ENCODE data around the gene CPNE9. TPM values are rescaled to one million over a fixed set of nuclear protein-coding genes. Genes with fewer than 3 reads are reported as not detected.

The CPNE9 gene, protein sequence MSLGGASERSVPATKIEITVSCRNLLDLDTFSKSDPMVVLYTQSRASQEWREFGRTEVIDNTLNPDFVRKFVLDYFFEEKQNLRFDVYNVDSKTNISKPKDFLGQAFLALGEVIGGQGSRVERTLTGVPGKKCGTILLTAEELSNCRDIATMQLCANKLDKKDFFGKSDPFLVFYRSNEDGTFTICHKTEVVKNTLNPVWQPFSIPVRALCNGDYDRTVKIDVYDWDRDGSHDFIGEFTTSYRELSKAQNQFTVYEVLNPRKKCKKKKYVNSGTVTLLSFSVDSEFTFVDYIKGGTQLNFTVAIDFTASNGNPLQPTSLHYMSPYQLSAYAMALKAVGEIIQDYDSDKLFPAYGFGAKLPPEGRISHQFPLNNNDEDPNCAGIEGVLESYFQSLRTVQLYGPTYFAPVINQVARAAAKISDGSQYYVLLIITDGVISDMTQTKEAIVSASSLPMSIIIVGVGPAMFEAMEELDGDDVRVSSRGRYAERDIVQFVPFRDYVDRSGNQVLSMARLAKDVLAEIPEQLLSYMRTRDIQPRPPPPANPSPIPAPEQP
- total RNA-seq = not detected in 2 replicates

DNA sequence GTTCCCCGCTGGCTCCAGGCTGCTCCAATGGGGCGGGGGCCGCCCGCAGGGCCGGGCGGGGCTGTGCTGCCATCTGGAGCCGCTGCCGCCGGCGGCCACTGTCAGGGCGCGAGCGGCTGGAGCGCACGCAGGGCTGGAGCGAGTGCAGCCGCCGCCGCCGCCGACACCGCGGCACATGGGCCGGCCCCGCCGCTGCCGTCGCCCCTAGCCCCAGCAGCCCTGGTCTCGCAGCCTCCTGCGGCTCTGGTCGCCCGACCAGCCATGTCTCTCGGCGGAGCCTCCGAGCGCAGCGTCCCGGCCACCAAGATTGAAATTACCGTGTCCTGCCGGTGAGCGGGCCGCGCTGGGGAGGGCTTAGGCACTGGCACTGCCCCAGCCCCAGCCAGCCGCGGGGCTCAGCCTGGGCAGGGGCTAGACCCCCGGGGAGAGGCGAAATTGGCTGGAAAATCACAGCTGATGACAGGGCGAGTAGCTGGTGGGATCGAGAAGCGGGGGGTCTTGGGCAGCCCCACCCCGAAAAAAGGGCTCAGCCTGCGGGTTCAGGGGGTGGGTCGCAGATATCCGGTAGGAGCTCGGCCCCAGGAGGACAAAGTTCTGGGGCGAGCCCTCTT is at the start of gene CPNE9:
CPNE9 (plus strand) TSS at position 98 of the 611 bp plus-strand sequence; CDS start at position 262, 164 bp downstream.

DNA sequence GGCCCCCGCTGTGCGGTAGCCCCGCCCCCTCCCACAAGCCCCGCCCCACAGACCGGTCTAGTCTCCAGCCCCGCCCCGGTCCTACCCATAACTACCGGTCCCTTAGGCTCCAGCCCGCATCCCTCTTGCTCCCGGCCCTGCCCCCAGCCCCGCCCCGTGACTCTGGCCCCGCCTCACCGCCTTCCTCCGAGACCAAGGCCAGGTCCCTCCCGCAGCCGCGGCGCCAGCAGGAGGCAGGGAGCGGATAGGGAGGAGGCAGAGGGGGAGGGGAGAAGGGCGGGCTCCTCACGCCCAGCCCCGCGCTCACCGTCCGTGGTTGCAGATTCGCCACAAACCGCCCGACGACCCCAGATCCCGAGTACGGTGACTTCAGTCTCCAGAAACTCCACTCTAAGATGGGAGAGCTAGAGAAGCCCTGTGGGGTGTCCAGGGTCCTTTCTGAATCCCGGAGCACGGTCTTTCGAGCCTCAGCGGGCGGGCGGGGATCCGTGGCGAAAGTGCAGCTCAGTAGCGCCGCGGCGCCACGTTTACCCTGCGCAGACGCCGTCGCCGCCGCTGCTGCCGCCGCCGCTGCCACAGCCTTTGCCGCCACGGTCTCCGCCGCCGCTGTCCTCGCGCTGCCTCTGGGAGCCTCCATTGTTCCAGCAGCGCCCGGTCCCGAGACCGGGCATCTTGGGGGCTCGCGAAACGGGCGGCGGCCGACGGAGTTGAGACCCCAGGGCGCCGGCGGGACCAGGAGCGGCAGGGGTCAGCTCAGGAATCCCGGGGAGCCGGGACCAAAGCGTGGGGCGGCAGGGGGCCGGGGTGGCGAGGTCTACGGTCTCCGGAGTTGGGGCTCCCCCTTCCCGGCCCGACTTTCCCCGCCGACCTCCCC is 27.8 kb downstream of the CPNE9 start, which contains the start of gene BRPF1:
BRPF1 (plus strand) TSS at position 530 of the 874 bp plus-strand sequence. CDS start 2,406 bp downstream, outside the sequence.

DNA sequence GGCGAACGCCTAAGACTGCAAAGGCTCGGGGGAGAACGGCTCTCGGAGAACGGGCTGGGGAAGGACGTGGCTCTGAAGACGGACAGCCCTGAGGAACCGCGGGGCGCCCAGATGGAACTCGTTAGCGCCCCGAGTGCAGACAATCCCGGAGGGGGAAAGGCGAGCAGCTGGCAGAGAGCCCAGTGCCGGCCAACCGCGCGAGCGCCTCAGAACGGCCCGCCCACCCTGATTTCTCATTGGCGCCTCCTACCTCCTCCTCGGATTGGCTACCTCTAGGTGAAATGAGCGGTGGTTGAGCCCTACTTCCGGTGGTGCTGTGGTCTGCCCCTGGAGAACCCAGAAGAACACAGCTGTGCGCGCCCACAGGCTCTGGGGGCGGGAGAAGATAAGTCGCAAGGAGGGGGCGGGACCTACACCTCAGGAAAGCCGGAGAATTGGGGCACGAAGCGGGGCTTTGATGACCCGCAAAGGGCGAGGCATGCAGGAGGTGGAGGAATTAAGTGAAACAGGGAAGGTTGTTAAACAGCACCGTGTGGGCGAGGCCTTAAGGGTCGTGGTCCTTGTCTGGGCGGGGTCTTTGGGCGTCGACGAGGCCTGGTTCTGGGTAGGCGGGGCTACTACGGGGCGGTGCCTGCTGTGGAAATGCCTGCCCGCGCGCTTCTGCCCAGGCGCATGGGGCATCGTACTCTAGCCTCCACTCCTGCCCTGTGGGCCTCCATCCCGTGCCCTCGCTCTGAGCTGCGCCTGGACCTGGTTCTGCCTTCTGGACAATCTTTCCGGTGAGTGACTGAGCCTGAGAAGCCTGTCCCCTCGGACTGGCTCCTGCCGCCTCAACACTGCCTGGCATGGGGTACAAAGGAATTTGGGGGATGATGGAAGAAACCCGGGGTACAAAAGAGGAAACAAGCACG is 46.3 kb downstream of the CPNE9 start, which contains the start of gene OGG1:
OGG1 (plus strand) TSS at position 308 of the 911 bp plus-strand sequence; CDS start at position 643, 335 bp downstream.

DNA sequence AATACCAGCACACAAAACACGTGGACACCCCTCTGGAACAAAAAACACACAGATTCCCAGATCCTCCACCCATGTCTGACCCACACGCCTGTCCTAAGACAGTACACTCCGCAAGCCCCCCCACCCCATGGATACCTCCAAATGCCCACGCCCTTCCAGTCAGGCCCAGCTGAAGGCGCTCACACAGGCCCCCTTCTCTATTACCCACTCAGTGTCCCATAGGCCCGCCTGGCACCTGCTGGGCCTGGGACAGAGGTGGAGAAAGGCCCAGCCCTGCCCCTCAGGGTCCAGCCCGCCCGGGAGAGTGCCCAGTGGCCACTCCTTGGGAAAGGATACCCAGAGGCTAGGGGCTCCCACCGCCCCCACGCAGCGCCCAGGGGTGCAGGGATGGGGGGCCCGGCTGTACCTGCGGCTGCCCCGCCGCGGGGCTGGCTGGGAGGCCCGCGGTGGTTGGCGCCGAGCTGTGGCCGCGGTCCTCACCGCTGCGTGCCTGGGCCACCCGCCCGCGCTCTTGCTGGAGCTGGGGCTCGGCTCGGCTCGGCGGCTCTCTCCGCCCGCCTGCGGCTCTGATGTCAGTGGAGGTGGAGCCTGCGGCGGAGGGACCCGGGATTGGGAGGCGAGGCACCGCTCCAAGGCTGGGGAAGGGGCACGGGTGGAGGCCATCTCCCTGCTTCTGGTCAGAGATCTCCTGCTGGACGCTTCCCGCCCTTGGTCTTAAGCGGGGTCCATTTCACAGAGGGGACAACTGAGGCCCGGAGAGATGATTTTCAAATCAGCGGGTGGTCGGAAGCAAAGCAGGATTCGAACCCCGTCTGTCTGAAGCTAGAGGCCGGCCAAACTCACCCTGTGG is 66.0 kb downstream of the CPNE9 start, which contains the start of gene CAMK1:
CAMK1 (minus strand) TSS at position 522 of the 850 bp plus-strand sequence. CDS start 2,198 bp downstream, outside the sequence.

Other genes with a start within 250 kb of the CPNE9 start
- under 0.01 TPM in 2 replicates for gene LHFPL4, start 150.0 kb upstream of the CPNE9 start, total RNA-seq
- 41.4 and 48.4 TPM in 2 replicates for gene MTMR14, start 54.3 kb upstream of the CPNE9 start, total RNA-seq
- gene BRPF1, start 27.9 kb downstream of the CPNE9 start, total RNA-seq = 15.3 and 16.5 TPM in 2 replicates
- 20.9 and 27.3 TPM in 2 replicates for gene OGG1, start 46.1 kb downstream of the CPNE9 start, total RNA-seq
- 55.6 and 65.2 TPM in 2 replicates for gene CAMK1, start 66.1 kb downstream of the CPNE9 start, total RNA-seq
- gene TADA3, start 88.6 kb downstream of the CPNE9 start, total RNA-seq = 94.1 and 101 TPM in 2 replicates
- gene ARPC4, start 89.2 kb downstream of the CPNE9 start, total RNA-seq = 190 and 245 TPM in 2 replicates
- 34.7 and 37.2 TPM in 2 replicates for gene TTLL3, start 106.4 kb downstream of the CPNE9 start, total RNA-seq
- gene RPUSD3, start 140.2 kb downstream of the CPNE9 start, total RNA-seq = 32.4 and 39.3 TPM in 2 replicates
- gene CIDEC, start 176.4 kb downstream of the CPNE9 start, total RNA-seq = 0.17 and 0.44 TPM in 2 replicates
- 32.4 and 35.1 TPM in 2 replicates for gene JAGN1, start 186.8 kb downstream of the CPNE9 start, total RNA-seq
- gene IL17RE, start 199.0 kb downstream of the CPNE9 start, total RNA-seq = 1.5 and 2.8 TPM in 2 replicates
- gene IL17RC, start 213.3 kb downstream of the CPNE9 start, total RNA-seq = 57.6 and 58.9 TPM in 2 replicates
- 16.0 and 47.8 TPM in 2 replicates for gene CRELD1, start 230.0 kb downstream of the CPNE9 start, total RNA-seq
- 5.4 and 7.1 TPM in 2 replicates for gene PRRT3, start 248.6 kb downstream of the CPNE9 start, total RNA-seq